ENCODE data around the gene BATF2. TPM values are rescaled to one million over a fixed set of nuclear protein-coding genes. Genes with fewer than 3 reads are reported as not detected.

The BATF2 gene
- total RNA-seq, 1 donor from 2014 or later = 0.20 TPM

- no peak for DNase-seq
Observed at GRCh38 chr11:64963072-64963631, 33.6 kb downstream of the BATF2 start.

GRCh38 chr11:64960719-64961118 lies 36.1 kb downstream of the BATF2 start:
- no peak for DNase-seq

GRCh38 chr11:64959498-64959897 lies 37.3 kb downstream of the BATF2 start:
- DNase-seq = no peak

GRCh38 chr11:64954201-64954600 lies 42.6 kb downstream of the BATF2 start:
- DNase-seq = no peak

- DNase-seq = no peak
Observed at GRCh38 chr11:64951529-64951928, 45.2 kb downstream of the BATF2 start.

- DNase-seq = no peak
Observed at GRCh38 chr11:64947208-64947814, 49.5 kb downstream of the BATF2 start.

Small RNAs within 50 kb of the gene (small RNA-seq; reads per million reads assigned to genes)
- not detected for gene MIR6879 (ENCODE audit: low replicate concordance)
- not detected for gene SNX15 (ENCODE audit: low replicate concordance)

Other genes starting within 250 kb of the BATF2 start
- 45.7 TPM for gene PYGM, start 237.0 kb downstream of the BATF2 start, total RNA-seq
- 154 TPM for gene SF1, start 218.4 kb downstream of the BATF2 start, total RNA-seq
- gene MAP4K2, start 193.8 kb downstream of the BATF2 start, total RNA-seq = 8.2 TPM
- gene MEN1, start 186.4 kb downstream of the BATF2 start, total RNA-seq = 11.7 TPM
- 9.7 TPM for gene CDC42BPG, start 152.3 kb downstream of the BATF2 start, total RNA-seq
- 27.1 TPM for gene EHD1, start 118.3 kb downstream of the BATF2 start, total RNA-seq
- gene ATG2A, start 79.8 kb downstream of the BATF2 start, total RNA-seq = 8.1 TPM
- 5.5 TPM for gene PPP2R5B, start 72.3 kb downstream of the BATF2 start, total RNA-seq
- gene GPHA2, start 61.1 kb downstream of the BATF2 start, total RNA-seq = not detected
- not detected for gene MAJIN, start 24.9 kb downstream of the BATF2 start, total RNA-seq
- gene ARL2, start 17.2 kb upstream of the BATF2 start, total RNA-seq = 43.3 TPM
- gene SNX15, start 30.5 kb upstream of the BATF2 start, total RNA-seq = 8.6 TPM
- gene SAC3D1, start 44.2 kb upstream of the BATF2 start, total RNA-seq = 3.5 TPM
- gene NAALADL1, start 61.6 kb upstream of the BATF2 start, total RNA-seq = 9.0 TPM
- gene CDCA5, start 87.1 kb upstream of the BATF2 start, total RNA-seq = 4.1 TPM
- 20.5 TPM for gene ZFPL1, start 87.3 kb upstream of the BATF2 start, total RNA-seq
- gene VPS51, start 99.2 kb upstream of the BATF2 start, total RNA-seq = 93.3 TPM
- gene TM7SF2, start 114.9 kb upstream of the BATF2 start, total RNA-seq = 31.4 TPM
- 3.3 TPM for gene ZNHIT2, start 120.7 kb upstream of the BATF2 start, total RNA-seq
- 353 TPM for gene FAU, start 125.2 kb upstream of the BATF2 start, total RNA-seq
- gene MRPL49, start 125.3 kb upstream of the BATF2 start, total RNA-seq = 35.5 TPM
- 12.0 TPM for gene SYVN1, start 137.5 kb upstream of the BATF2 start, total RNA-seq
- not detected for gene SPDYC, start 173.3 kb upstream of the BATF2 start, total RNA-seq
- 79.7 TPM for gene CAPN1, start 185.0 kb upstream of the BATF2 start, total RNA-seq